Thyroid gland (tissue), 4 donors: ENCODE results near the gene ABI2. TPM values are rescaled to one million over a fixed set of nuclear protein-coding genes. Genes with fewer than 3 reads are reported as not detected.

Experiments used
- DNase-seq, 2 donors: peaks; one replicate each; pipeline ENCODE4 v3.0.0-alpha.2; 2019
- H3K27ac ChIP-seq, 3 donors: fragments of 200-600 bp; sonication (generic); 1 replicate in 2 of 3; 2 replicates in 1 of 3; pipeline ENCODE4 v1.5.1; 2016 to 2019; ENCODE audit warnings: mild to moderate bottlenecking in 1 of 3, moderate library complexity in 1 of 3
- H3K27me3 ChIP-seq: fragments of 200-600 bp; sonication (generic); one replicate; pipeline ENCODE4 v1.5.1; 2019
- H3K36me3 ChIP-seq, 2 donors: fragments of 200-600 bp; sonication (generic); one replicate each; pipeline ENCODE4 v1.5.1; 2016 to 2019
- H3K4me1 ChIP-seq, 2 donors: fragments of 200-600 bp; sonication (generic); one replicate each; pipeline ENCODE4 v1.5.1; 2017 to 2019
- H3K4me3 ChIP-seq, 3 donors: fragments of 200-600 bp; sonication (generic); replicated peaks in 1 of 3; 1 replicate in 2 of 3; 2 replicates in 1 of 3; pipeline ENCODE4 v1.5.1; 2016; ENCODE audit warnings: mild to moderate bottlenecking in 1 of 3
- H3K9me3 ChIP-seq: fragments of 200-600 bp; sonication (generic); one replicate; pipeline ENCODE4 v1.5.1; 2017
- POLR2A ChIP-seq, 2 donors: fragments of 450-650 bp; IDR thresholded peaks; one replicate each; pipeline ENCODE4 v1.6.1; 2017; ENCODE audit warnings: antibody characterized with exemption in 2 of 2, mild to moderate bottlenecking in 2 of 2, moderate library complexity in 1 of 2
- WGBS, 2 donors: methylation state at CpG; one replicate each; pipeline ENCODE4 v1.1.5; 2017; 5-methylcytosine and 5-hydroxymethylcytosine counted together
- intact Hi-C: fragments of 100-400 bp; cut with DNase I; formaldehyde crosslinking; loops from one replicate; pipeline ENCODE4 v1.15.1; 2023
- total RNA-seq, 4 donors: library from RNA; depleted of rRNA; stranded (reverse); fragments of >200 nt; gene quantifications; one replicate each; pipeline ENCODE4 v1.2.3, GENCODE V29; 2016
- TF ChIP-seq, protein P1 (sequence below), 6 experiments: fragments of 200-600 bp in 3 of 6; fragments of 450-650 bp in 3 of 6; sonication (generic) in 3 of 6; IDR thresholded peaks; one replicate each; pipeline ENCODE4 v1.5.1; 2016 to 2019; ENCODE audit warnings: antibody characterized with exemption in 6 of 6, mild to moderate bottlenecking in 2 of 6, inconsistent platforms in 1 of 6, moderate library complexity in 1 of 6

Gene ABI2
- total RNA-seq, 4 donors from 2014 or later, result 64.6 to 77.6 (median 67.6) TPM

DNA sequence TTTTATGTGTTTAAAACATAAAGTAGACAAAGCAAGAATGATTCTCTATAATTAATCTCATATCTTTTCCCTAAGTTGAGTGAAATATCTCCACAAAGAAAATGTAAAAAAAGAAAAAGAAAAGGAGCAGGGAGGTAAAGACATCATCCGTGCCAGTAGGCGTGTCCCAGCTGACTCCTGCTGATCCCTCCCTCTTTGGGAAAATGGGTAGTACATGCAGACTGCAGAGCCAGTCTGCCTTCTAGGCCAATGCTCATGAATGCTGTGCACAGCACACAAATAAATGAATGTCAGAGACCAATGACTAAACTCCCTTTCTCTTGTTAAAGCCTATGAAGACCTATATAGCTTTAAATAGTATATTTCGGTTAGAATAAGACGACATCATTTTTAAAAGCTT is 142.2 kb downstream of the ABI2 start:
- H3K4me1 ChIP-seq, result peaks cover 26 to 30% of the 10 kb centered on the region in 2 donors
- no peak overlapping the region for H3K4me3 ChIP-seq
- TF ChIP-seq, protein P1, sequence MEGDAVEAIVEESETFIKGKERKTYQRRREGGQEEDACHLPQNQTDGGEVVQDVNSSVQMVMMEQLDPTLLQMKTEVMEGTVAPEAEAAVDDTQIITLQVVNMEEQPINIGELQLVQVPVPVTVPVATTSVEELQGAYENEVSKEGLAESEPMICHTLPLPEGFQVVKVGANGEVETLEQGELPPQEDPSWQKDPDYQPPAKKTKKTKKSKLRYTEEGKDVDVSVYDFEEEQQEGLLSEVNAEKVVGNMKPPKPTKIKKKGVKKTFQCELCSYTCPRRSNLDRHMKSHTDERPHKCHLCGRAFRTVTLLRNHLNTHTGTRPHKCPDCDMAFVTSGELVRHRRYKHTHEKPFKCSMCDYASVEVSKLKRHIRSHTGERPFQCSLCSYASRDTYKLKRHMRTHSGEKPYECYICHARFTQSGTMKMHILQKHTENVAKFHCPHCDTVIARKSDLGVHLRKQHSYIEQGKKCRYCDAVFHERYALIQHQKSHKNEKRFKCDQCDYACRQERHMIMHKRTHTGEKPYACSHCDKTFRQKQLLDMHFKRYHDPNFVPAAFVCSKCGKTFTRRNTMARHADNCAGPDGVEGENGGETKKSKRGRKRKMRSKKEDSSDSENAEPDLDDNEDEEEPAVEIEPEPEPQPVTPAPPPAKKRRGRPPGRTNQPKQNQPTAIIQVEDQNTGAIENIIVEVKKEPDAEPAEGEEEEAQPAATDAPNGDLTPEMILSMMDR (IDR thresholded peaks at IDR 0.05), result no peak
- TF ChIP-seq POLR2A (IDR thresholded peaks at IDR 0.05), result no peak
- no peaks in the 10 kb centered on the region for H3K27me3 ChIP-seq
- H3K9me3 ChIP-seq, result no peaks in the 10 kb centered on the region
- intact Hi-C loops, result no loop called here
- no peaks in the 10 kb centered on the region for H3K36me3 ChIP-seq
- no peak overlapping the region for H3K27ac ChIP-seq
- peak; percentile 29 to 39 for DNase-seq
- 78 to 81% methylated on average over 4 of the region's 4 CpGs for WGBS, 2 donors

DNA sequence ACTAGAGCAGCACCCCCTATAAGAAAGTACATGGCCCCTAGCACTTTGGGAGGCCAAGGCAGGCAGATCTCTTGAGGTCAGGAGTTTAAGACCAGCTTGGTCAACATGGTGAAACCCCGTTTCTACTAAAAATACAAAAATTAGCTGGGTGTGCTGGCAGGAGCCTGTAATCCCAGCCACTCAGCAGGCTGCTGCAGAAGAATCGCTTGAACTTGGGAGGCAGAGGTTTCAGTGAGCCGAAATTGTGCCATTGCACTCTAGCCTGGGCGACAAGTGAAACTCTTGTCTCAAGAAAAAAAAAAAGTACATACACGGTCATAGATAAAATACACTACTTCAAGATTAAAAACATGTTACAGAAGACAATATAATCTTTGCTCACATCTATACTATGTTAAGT is 143.1 kb downstream of the ABI2 start:
- no peak overlapping the region for H3K4me3 ChIP-seq
- WGBS, 2 donors, result 47 to 55% methylated on average over 5 of the region's 5 CpGs
- H3K27ac ChIP-seq, result peak overlapping the region in 1 of 3 donors; percentile 39
- no peaks in the 10 kb centered on the region for H3K27me3 ChIP-seq
- DNase-seq, result peak in 1 of 2 donors; percentile 14
- H3K36me3 ChIP-seq, result no peaks in the 10 kb centered on the region
- H3K9me3 ChIP-seq, result no peaks in the 10 kb centered on the region
- intact Hi-C loops, result no loop called here
- H3K4me1 ChIP-seq, result peaks cover 26 to 30% of the 10 kb centered on the region in 2 donors
- TF ChIP-seq, protein P1 (IDR thresholded peaks at IDR 0.05), result no peak

DNA sequence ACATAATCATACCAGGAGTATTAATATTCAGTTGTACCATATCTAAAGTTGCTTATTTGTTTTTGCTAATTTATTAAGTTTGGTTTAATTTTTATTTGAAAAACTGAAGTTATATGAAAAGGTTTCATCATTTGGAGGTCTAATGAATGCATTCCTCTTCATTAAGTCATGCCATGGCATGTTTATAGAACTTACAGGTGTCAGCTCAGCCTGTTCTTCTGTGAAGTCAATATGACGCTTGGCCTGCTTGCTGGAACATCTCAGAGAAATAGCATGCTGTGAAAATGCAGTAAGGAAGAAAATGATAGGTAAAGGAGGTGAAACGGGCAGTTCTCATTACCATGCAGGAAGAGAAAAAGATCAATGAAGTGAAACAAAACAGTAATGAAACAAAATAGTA is 148.7 kb downstream of the ABI2 start:
- no peak for DNase-seq
- intact Hi-C loops, result no loop called here
- WGBS, 2 donors, result 85 to 88% methylated on average over 2 of the region's 2 CpGs

DNA sequence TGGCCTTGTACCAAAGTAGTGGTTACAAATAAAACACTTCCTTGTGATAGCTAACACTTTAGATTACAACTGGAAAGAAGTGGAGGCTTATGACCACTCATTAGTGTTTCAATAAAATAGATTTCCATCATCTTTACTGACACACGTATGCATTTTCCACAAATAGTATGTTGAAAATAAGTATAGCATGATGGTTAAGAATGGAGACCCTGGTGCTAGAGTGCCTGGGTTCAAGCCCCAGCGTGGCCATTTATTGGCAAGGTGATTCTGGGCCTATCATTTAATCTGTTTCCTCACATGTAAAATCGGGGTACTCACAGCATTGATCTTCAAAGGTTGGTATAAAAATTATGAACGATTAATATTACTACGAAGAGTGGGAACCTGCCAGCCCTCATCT is 152.4 kb downstream of the ABI2 start:
- H3K27ac ChIP-seq, result no peak overlapping the region
- intact Hi-C loops, result loop anchor here (10.0 kb wide), 2 partner anchors 174 to 334 kb away; no protein-coding TSS in a partner anchor
- no peaks in the 10 kb centered on the region for H3K27me3 ChIP-seq

More for the DNA sequence above, 148.7 kb downstream of the ABI2 start:
- Histone ChIP-seq H3K9me3 (no peaks in the 10 kb centered on the region), H3K36me3 (peaks cover 0 to 3% of the 10 kb centered on the region in 2 donors), H3K4me3 (no peak overlapping the region), H3K4me1 (peaks cover 9 to 12% of the 10 kb centered on the region in 2 donors), H3K27me3 (no peaks in the 10 kb centered on the region), H3K27ac (peak overlapping the region in 1 of 3 donors; percentile 44)
- no peak for TF ChIP-seq POLR2A (IDR thresholded peaks at IDR 0.05)
- TF ChIP-seq, protein P1 (IDR thresholded peaks at IDR 0.05), result no peak

More for the DNA sequence above, 152.4 kb downstream of the ABI2 start:
- no peak for DNase-seq
- 92 to 95% methylated on average over 5 of the region's 5 CpGs for WGBS, 2 donors
- no peaks in the 10 kb centered on the region for H3K9me3 ChIP-seq
- H3K36me3 ChIP-seq, result peaks cover 0 to 3% of the 10 kb centered on the region in 2 donors
- TF ChIP-seq, protein P1 (IDR thresholded peaks at IDR 0.05), result no peak
- TF ChIP-seq POLR2A (IDR thresholded peaks at IDR 0.05), result no peak
- peaks cover 6 to 11% of the 10 kb centered on the region in 2 donors for H3K4me1 ChIP-seq
- no peak overlapping the region for H3K4me3 ChIP-seq
